SJCRH30 (cell line): Measurements from ENCODE around the gene VSTM5. TPM values are rescaled to one million over a fixed set of nuclear protein-coding genes. Genes with fewer than 3 reads are reported as not detected.
"Not testable (repeated sequence)": the region's sequence is repeated elsewhere in the genome, so short reads cannot be mapped to it uniquely, and the experiment has no call there.

ENCODE experiments used
- DNase-seq, 2 experiments: peaks; one replicate each; pipeline ENCODE4 v3.0.0-alpha.2; 2015 to 2020
- H3K27ac ChIP-seq: fragments of 250-450 bp; sonication (Bioruptor Pico); 2 replicates; pipeline ENCODE4 v1.5.1; 2020; ENCODE audit warnings: mild to moderate bottlenecking, moderate library complexity
- H3K27me3 ChIP-seq: fragments of 250-450 bp; sonication (Bioruptor Pico); 2 replicates; pipeline ENCODE4 v1.5.1; 2020; ENCODE audit warnings: mild to moderate bottlenecking, moderate library complexity
- H3K36me3 ChIP-seq: fragments of 250-450 bp; sonication (Bioruptor Pico); 2 replicates; pipeline ENCODE4 v1.5.1; 2020; ENCODE audit warnings: mild to moderate bottlenecking, moderate library complexity
- H3K4me1 ChIP-seq: fragments of 250-450 bp; sonication (Bioruptor Pico); 2 replicates; pipeline ENCODE4 v1.5.1; 2020; ENCODE audit warnings: mild to moderate bottlenecking, moderate library complexity
- H3K4me3 ChIP-seq: fragments of 250-450 bp; sonication (Bioruptor Pico); 2 replicates; pipeline ENCODE4 v1.5.1; 2020; ENCODE audit warnings: mild to moderate bottlenecking, moderate library complexity
- H3K9me3 ChIP-seq: fragments of 250-450 bp; sonication (Bioruptor Pico); replicated peaks from 2 replicates; pipeline ENCODE4 v1.5.1; 2020; ENCODE audit warnings: mild to moderate bottlenecking, moderate library complexity
- total RNA-seq: library from RNA; depleted of rRNA; stranded (reverse); fragments of >200 nt; shearing (Covaris generic); gene quantifications from 2 replicates; pipeline ENCODE4 v1.2.3, GENCODE V29; 2014; rRNA removed

VSTM5 gene
- total RNA-seq, 1 experiment from 2014 or later, result not detected

- Histone ChIP-seq H3K36me3 (peaks cover 14% of the 10 kb centered on the region), H3K27ac (peak overlapping the region; percentile 88), H3K4me3 (peak overlapping the region; percentile 90), H3K9me3 (no peaks in the 10 kb centered on the region), H3K4me1 (no peaks in the 10 kb centered on the region), H3K27me3 (no peaks in the 10 kb centered on the region)
- DNase-seq, result no peak
Observed at GRCh38 chr11:93784935-93785360, 65.5 kb downstream of the VSTM5 start.

GRCh38 chr11:93784145-93784934, 66.1 kb downstream of the VSTM5 start, which contains the start of gene MED17:
Gene MED17, plus strand, starts transcription at chr11:93784282. Its CDS starts 232 bp downstream, at chr11:93784514.
- Histone ChIP-seq H3K27ac (peak within 1 kb of the TSS; percentile 88), H3K9me3 (no peaks in the 10 kb centered on the region), H3K4me1 (no peaks in the 10 kb centered on the region), H3K4me3 (peak within 1 kb of the TSS; percentile 90), H3K36me3 (peaks cover 11% of the 10 kb centered on the region), H3K27me3 (no peaks in the 10 kb centered on the region)
- peak; percentile 89 to 93 for DNase-seq

- Histone ChIP-seq H3K9me3 (no peaks in the 10 kb centered on the region), H3K27ac (peak overlapping the region; percentile 88), H3K27me3 (no peaks in the 10 kb centered on the region), H3K36me3 (peaks cover 5% of the 10 kb centered on the region), H3K4me3 (peak overlapping the region; percentile 90), H3K4me1 (no peaks in the 10 kb centered on the region)
- DNase-seq, result no peak
Observed at GRCh38 chr11:93783765-93784144, 66.7 kb downstream of the VSTM5 start.

GRCh38 chr11:93783362-93783761, 67.1 kb downstream of the VSTM5 start:
- peak overlapping the region; percentile 90 for H3K4me3 ChIP-seq
- H3K27me3 ChIP-seq, result no peaks in the 10 kb centered on the region
- DNase-seq, result peak in 1 of 2 experiments; percentile 0
- no peaks in the 10 kb centered on the region for H3K4me1 ChIP-seq
- no peaks in the 10 kb centered on the region for H3K9me3 ChIP-seq
- H3K36me3 ChIP-seq, result 0 out of 2 replicates have a peak, but pooled peaks cover under 1% of the 10 kb centered on the region
- H3K27ac ChIP-seq, result peak overlapping the region; percentile 88; the same call in 1 of the 2 replicates

- Histone ChIP-seq H3K4me3 (no peak overlapping the region), H3K36me3 (no peaks in the 10 kb centered on the region), H3K27ac (no peak overlapping the region), H3K27me3 (no peaks in the 10 kb centered on the region), H3K9me3 (no peaks in the 10 kb centered on the region), H3K4me1 (no peaks in the 10 kb centered on the region)
- peak in 1 of 2 experiments; percentile 11 for DNase-seq
Observed at GRCh38 chr11:93775289-93775688, 75.1 kb downstream of the VSTM5 start.

GRCh38 chr11:93774560-93774959, 75.9 kb downstream of the VSTM5 start:
- not testable (repeated sequence) for H3K4me3 ChIP-seq, H3K27ac ChIP-seq, H3K4me1 ChIP-seq, DNase-seq, H3K36me3 ChIP-seq, H3K9me3 ChIP-seq, H3K27me3 ChIP-seq

GRCh38 chr11:93773601-93774200, 76.7 kb downstream of the VSTM5 start:
- Histone ChIP-seq H3K9me3 (no peaks in the 10 kb centered on the region), H3K27ac (no peak overlapping the region), H3K4me1 (no peaks in the 10 kb centered on the region), H3K36me3 (no peaks in the 10 kb centered on the region), H3K4me3 (no peak overlapping the region), H3K27me3 (no peaks in the 10 kb centered on the region)
- DNase-seq, result no peak

- DNase-seq, result no peak
Observed at GRCh38 chr11:93773045-93773477, 77.4 kb downstream of the VSTM5 start.

GRCh38 chr11:93772123-93772522, 78.3 kb downstream of the VSTM5 start:
- H3K4me1 ChIP-seq, result no peaks in the 10 kb centered on the region
- H3K27me3 ChIP-seq, result no peaks in the 10 kb centered on the region
- H3K4me3 ChIP-seq, result no peak overlapping the region
- no peak overlapping the region for H3K27ac ChIP-seq
- no peaks in the 10 kb centered on the region for H3K36me3 ChIP-seq
- H3K9me3 ChIP-seq, result no peaks in the 10 kb centered on the region
- no peak for DNase-seq

More at GRCh38 chr11:93773045-93773477, 77.4 kb downstream of the VSTM5 start:
- Histone ChIP-seq H3K9me3 (no peaks in the 10 kb centered on the region), H3K27me3 (no peaks in the 10 kb centered on the region), H3K36me3 (no peaks in the 10 kb centered on the region), H3K4me3 (no peak overlapping the region), H3K27ac (no peak overlapping the region), H3K4me1 (no peaks in the 10 kb centered on the region)

GRCh38 chr11:93770160-93770559, 80.3 kb downstream of the VSTM5 start:
- Histone ChIP-seq H3K4me1 (no peaks in the 10 kb centered on the region), H3K27me3 (no peaks in the 10 kb centered on the region), H3K9me3 (no peaks in the 10 kb centered on the region), H3K36me3 (no peaks in the 10 kb centered on the region), H3K4me3 (no peak overlapping the region), H3K27ac (no peak overlapping the region)
- no peak for DNase-seq

Other genes with a start within 250 kb of the VSTM5 start
- 25.4 and 32.5 TPM in 2 replicates for gene CEP295, start 188.9 kb downstream of the VSTM5 start, total RNA-seq
- gene TAF1D, start 109.1 kb downstream of the VSTM5 start, total RNA-seq, result 223 and 227 TPM in 2 replicates
- 22.3 and 23.9 TPM in 2 replicates for gene C11orf54, start 108.9 kb downstream of the VSTM5 start, total RNA-seq
- gene MED17, start 66.3 kb downstream of the VSTM5 start, total RNA-seq, result 29.0 TPM in 2 replicates
- gene HEPHL1, start 170.7 kb upstream of the VSTM5 start, total RNA-seq, result not detected in 2 replicates